CD1c-positive myeloid dendritic cell (primary cell): ENCODE measurements around the gene OMD.

ENCODE experiments used
- DNase-seq: peaks from one replicate; pipeline ENCODE4 v3.0.0-alpha.2; 2016; ENCODE audit errors: extremely low spot score

OMD gene

DNA sequence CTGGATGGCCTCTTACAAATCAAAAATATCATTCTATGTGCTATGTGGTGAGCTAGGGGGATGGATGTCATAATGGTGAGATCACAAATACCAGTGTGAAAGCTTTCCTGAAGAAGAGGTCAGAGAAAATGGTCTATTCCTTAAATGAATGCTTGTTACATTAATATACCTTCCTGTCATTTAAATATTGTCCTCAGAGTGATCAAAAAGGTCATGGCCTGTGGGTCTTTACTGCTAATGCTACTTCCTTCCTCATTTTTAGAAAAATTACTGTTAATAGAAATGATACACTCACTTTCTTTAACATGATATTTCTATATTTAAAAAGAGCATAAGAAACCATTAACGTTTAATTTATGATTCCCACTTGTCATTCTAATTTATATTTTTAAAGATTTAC, 9.7 kb downstream of the OMD start:
- DNase-seq, result no peak

DNA sequence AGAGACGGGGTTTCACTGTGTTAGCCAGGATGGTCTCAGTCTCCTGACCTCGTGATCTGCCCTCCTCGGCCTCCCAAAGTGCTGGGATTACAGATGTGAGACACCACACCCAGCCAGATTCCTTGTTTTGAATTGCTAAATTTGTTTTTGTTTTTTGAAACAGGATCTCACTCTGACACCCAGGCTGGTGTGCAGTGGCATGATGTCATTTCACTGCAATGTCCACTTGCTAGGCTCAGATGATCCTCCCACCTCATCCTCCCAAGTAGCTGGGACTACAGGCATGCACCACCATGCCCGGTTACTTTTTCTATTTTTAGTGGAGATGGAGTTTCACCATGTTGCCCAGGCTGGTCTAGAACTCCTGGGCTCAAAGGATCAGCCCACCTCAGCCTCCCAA, 13.1 kb downstream of the OMD start:
- peak; percentile 12 for DNase-seq

DNA sequence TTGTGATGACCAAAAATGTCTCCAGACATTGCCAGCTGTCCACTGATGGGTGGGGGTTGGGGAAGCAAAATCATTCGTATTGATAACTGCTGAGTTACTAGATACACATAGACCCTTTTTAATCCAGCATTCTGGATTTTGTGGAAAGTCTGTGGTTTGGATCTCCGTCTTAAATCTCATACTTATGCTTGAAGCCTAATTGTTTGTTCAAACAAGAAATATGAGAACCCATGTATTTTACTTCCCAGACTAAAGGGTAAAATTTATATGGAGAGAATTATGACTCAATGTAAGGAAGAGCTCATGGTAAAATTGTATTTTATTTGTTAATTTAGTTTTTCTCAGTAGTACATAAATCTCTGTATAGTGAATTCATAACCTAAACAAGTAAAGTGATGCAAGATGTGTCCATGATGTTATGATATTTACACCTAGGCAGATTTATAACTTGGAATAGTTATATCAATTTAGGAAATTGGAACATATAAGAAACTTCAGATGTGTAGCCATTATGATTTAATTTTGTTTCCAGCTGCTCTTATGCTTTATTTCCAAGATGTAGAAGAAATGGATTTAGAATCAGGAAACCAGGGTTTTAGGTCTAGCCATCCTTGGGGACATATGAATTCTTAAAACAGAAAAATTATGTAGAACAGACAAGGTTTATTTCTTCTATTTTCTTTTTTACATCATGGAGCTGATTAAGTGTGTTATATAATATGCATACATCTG, 15.4 kb downstream of the OMD start:
- DNase-seq, result no peak

DNA sequence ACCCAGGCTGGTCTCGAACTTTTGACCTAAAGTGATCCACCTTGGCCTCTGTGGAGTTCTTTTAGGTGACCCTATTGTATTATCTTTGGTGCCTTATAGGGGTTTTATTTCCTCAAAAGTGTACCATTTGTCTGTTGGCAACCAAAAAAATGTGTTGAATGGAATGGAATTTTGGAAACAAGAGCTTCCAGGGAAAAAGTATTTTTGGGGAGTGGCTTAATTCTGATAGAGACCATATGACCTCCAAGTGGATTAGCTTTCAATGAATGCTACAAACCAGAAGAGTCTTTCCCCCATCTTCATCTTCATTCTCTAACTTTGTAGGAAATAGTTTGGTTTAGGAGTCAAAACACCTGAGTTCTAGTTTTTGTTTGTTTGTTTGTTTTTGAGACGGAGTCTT, 16.5 kb downstream of the OMD start:
- no peak for DNase-seq

DNA sequence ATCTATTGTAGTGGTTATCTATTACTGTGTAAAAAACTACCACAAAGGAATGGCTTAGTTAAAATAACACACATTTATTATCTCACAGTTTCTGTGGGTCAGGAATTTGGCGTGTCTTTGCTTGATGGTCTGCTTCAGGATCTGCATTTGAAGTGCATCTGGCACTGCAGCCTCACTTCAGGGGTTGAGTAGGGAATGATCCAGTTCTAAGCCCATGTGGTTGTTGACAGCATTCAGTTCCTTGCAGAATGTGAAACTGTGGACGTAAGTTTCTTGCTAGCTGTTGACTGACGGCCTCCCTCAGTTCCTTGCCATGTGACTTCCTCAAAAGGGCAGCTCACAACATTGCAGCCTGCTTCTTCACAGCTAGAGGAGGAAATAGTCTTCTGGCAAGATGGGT, 17.8 kb downstream of the OMD start:
- DNase-seq, result peak; percentile 74

DNA sequence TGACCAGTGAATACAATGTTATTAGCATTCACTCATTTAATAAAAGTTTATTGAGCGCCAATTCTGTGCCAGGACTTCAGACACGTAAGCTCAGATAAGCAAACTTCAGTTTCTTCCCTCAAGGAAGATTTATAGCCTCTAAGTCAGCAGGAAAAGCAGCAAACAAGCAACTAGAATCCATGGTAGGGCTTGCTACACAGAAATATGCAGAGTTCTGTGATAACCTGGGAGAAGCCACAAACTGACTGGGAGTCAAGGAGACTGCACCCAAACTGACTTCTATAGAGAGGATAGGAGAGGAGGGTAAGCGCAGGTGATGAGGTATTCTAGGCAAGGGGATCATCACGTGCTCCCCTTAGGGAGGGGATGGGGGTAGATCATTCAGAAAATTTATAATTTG, 18.5 kb downstream of the OMD start:
- DNase-seq, result no peak

DNA sequence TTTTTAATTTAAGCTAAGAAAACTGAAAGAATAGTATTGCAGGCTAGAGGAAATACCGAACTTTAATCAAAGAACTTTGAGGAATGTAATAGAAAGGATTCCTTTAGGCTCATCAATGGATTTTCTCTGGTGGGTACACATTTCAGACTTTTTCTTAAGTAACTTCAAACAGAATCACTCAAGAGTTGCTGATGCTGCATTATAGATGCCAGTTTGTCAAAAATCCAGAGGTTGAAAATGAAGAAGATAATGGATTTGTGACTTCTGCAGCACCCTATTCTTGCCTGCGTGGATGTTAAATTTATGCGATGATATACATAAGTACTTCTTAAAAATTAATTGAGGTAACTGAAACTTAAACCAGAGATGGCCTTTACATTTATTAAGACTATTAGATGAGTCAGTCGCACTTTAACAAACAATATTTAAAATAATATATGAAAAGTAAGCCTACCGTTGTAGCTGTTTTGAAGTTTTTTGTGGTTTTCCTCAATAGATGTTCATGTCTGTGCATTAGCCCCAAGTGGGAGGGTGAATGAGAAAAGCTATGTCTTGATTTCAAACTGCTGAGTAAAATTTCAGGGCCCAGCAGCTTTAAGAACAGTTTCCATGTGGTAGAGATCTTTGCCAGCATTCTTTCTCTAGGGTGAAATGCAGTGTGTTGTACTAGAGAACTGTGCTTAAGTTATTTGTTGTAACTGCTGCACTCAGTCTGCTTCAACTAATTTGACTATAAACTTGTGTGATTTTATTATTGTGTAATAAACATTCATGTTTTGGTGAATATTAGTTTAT, 20.0 kb downstream of the OMD start, which contains the start of gene OGN:
Gene OGN, minus strand, starts transcription at position 537 of the 795 bp plus-strand sequence. CDS start 1,171 bp downstream, outside the sequence.
- DNase-seq, result no peak

DNA sequence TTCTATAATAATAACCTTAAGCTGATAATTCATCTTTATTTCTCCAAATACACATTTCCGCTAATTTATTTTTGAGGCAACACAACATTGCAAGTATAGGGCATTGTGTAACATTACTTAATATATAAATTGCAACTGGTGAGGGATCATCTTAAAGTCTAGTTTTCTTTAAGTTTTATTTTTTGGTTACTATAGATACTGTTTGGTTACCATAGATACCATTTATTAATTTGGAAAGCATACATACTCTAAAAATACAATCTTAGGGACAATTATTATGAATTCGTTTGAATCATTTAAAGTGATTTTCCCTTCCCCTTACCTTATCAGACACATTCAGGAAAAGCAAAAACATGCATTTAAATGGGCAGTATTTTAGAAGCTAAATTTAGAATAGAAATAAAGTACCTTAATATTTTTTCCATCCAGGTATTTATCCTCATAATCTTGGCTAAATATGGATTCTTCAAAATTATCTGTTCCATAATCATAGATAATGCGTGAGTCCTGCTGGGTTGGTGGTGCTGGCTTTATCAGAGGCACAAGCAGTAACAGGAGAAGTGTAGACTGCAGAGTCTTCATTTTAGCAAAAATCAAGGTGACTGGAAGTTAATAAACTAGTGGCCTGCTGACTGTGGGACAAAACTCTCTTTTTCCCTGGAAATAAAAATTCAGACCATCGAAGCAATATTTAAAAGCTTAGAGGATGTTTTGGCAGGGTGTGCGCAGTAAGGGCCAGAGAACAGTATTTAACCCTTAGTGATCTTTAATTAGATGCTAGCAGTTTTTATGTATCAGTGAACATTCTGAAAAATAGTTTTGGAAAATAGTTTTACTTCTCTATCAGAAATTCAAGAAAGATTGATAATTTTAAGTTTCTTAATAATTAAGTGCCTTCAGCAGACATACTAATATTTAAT, 21.2 kb downstream of the OMD start:
- DNase-seq, result no peak

DNA sequence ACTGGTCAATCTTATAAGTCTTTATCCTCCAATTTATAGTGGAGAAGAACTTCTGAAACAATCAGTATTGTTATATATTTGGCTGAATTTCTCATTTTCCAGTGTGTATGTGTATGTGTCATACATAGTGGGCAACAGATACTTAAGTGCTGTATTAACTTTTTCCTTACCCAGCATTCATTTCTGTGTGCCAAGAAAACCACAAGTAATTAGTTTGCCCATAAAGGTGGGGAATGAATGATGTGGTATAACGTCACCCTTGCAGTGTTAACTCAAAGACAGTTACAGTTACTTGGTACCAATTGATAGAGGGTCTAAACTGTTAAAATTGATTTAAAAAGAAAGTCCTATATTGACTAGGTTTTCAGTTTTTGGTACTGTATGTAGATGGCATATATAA, 21.9 kb downstream of the OMD start:
- DNase-seq, result no peak

DNA sequence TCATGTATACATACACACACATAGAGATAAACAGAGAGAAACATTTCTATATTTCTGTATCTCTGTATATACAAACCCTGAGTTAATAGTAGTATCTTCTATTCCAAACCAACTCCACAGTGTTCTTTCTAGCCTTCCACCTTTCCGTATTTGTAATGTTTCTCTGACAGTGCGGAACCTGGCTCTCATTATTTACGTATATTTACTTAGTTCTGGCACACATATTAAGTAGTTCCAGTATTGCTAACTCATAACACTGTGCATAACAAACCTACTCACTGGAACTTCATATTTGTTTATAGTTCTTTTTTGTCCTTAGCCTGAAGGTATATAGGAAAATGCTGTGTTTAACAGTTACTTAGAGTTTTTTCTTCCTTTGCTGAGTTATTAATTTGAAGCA, 26.4 kb downstream of the OMD start:
- DNase-seq, result no peak

DNA sequence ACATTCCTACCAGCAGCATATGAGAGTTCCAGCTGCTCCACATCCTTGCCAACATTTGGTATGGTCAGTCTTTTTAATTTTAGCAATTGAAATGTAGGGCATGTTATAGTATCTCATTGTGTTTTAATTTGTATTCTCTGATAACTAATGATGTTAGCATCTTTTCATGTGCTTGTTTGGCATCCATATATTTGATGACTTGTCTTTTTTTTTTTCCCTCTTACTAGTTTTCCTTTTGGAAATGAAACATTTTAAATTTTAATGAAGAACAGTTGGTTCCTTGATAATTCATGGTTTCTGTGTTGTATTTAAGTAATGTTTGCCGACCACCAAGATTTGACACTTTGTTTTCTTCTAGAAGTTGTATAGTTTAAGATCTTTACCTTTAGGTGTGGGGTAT, 28.7 kb downstream of the OMD start:
- no peak for DNase-seq

DNA sequence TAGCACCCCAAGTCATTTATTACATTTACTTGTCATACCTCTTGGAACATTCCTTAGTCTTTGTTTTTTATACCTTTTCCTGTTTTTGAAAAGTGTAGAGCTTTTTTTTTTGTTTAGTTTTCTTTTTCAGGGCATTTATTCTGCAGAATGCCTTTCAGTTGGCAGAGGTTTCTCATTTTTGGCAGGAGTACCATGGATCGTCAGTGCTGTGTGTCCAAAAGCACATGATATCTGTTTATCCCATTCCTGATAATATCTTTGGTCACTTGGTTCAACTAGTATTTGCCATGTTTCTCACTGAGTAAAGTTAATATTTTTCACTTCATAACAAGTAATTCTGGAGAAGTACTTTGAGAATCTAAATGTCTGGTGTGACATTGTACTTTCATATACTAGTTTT, 30.6 kb downstream of the OMD start:
- DNase-seq, result no peak

DNA sequence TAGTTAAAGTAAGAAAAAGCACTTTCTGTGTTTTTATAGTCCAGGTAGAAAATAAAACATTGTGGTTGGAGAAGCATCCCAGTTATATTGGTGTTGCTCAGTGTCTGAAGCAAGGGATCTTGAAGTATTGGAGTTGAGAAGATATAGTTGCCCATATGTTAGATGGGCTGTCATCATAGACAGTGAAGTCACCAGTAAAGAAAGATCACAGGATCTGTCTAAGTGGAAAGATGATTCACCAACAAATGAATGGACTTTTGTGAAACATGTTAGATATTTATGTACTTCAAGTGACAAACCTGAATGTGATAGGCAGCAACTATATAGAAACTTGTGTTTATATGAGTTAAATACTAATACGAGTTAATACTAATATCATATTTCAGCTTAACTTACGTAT, 31.6 kb downstream of the OMD start:
- no peak for DNase-seq

DNA sequence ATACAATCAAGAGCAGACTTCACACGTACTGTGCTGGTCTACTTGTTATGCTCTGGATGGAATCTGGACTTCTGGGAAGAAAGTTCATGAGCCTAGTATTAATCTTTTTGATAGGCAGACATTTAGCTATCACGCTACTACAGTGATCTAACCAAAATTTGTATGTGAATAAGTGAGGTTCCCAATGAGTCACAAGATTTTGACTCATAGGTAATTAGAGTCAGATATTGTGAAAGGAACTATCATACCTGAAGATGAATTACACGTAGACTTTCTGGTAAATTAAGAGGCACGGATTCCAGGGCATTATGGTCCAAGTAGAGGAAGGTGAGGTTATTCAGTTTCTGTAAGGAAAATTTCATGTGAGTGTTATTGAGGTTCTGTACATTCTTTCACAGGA, 38.3 kb downstream of the OMD start:
- no peak for DNase-seq

DNA sequence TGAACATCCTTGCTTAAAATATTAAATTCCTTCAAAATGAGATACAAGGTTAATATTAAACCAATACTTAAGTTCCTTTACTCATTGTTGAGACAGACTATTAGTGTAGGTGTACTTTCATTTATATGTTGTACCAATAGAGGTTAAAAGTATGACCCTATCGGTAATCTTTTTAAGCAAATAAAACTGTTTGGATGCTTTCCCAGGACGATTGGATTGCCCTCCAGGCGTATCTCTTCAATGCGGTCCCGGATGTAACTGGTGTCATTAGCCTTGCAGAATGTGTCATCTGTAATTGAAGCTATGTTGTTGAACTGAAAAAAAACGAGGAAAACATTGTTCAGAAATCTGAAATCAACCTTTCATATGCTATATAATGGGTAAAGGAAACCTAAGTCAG, 38.8 kb downstream of the OMD start:
- DNase-seq, result no peak

DNA sequence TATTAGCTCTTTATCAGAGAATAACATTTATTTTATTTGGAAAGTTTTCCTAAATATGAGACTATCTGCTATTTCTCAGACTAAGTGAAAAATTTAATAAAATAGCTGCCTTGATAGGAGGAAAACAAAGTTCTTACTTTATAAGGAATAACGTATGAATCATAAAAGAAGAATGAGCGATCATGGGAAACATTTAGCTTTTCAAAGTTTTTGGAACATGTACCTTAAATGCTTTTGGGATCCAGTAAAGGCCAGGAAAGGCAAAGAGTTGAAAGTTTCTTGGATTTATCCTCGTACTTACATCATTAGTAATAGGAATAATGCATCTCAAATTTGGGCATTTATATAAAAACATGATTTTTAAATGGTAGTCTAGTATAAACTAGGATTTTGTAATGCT, 39.3 kb downstream of the OMD start:
- no peak for DNase-seq

DNA sequence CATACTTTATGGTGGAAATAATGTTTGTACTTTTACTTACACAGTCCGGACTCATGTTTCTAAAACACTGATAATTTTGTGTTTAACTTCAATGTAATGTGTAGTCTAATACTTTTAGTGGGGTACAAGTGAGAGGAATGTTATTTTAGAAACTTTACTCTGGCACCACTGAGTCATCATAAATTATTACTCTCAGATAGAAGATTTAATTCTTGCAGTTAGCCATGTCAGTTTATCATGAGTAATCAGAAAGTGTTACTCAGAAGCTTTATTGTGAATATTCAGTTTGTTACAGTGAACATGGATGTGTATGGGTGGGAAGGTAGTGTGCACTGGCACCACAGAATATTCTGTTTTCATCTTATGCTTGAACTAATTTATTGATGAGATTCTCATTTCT, 39.9 kb downstream of the OMD start:
- no peak for DNase-seq

DNA sequence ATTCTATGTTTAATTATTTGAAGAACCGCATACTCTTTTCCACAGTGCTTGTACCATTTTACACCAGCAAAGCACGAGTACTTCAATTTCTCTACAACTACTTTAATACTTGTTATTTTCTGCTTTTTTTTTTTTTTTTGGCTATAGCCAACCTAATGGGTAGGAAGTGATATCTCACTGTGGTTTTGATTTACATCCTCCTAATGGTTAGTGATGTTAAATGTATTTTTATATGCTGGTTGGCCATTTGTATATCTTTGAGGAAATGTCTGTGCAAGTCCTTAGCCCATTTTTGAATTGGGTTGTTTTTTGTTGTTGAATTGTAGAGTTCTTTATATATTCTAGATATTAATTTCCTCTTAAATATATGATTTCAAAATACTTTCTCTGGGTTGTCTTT, 42.5 kb downstream of the OMD start:
- DNase-seq, result no peak

DNA sequence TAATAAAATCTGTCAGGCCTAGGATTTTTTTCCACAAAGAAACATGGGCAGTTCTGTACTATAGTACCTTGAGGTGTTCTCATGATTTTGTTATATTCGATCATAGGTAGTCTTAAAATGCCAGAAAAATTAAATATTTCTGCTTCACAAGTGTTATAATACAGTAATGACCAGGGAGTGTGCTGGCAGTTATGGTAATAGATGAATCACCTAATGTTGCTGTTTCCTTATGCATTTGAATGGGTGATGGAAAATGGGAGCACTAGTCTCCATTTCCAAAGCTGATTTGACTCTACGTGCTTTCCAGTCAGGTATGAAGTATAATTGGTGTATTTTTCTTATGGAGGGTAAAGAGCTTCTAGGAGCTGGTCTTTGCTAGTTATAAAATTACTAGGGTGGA, 43.7 kb downstream of the OMD start:
- no peak for DNase-seq

DNA sequence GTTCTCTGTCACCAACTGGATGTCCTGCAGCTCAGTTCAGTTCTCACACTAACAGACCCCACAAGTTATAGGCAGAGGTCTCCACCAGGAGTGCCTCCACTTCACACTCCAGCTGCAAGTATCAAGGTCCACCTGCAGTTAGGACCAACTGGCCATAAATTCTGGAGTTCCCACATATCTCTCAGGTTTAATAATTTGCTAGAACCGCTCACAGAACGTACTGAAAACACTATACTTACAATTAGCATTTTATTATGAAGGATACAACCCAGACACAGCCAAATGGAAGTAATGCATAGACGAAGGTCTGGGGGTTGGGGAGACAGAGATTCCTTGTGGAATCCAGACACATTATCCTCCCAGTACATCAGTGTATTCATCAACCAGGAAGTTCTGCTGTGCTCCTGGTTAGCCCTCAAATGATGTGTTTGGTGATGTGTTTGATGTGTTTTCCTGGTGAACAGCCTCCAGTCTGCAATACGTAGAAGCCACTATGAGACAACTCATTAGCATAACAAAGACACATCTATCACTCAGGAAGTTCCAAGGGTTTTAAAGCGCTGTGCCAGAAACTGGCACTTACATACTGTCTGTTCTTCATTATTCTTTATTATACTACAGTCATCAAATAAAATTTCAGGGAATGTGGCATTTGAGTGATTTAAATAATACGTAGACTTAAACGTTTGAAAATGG, 45.3 kb downstream of the OMD start:
- DNase-seq, result no peak

DNA sequence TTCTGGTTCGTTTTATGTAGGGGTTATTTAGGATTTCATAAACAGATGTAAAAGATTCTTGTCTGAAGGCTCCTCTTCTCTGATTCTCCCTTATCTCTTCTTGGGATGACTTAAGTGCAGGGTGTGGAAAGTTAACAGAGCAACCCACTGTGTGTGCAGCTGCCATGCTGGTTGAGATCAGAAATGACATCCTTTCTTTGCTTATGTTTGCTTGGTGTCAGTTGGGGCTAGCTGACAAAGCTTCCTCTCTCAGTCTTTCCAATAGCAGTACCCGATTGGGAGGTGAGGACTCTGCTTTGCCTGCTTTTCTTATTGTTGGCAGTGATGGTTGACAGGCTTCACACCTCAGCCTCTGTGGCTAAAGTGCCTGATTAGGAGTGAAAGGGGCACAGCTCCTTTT, 46.4 kb downstream of the OMD start:
- no peak for DNase-seq

DNA sequence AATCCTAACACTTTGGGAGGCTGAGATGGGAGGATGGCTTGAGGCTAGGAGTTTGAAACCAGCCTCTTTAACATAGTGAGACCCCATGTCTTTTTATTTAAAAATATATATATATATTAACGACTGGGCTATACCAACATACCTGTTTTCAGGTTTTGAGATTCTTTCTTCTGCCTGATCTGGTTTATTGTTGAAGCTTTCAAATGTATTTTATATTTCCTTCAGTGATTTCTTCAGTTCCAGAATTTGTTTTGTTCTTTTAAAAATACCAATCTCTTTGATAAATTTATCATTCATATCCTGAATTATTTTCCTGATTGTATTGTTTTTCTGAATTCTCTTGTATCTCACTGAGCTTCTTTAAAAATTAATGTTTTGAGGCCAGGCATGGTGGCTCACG, 51.1 kb downstream of the OMD start:
- DNase-seq, result no peak
